GM18505 (cell line): ENCODE measurements around the gene BRINP1.

Experiments used
- ATAC-seq: cut with Tn5 transposase; IDR thresholded peaks from one replicate; pipeline ENCODE4 v1.9.1; 2021; ENCODE audit not compliant: unreplicated experiment
- POLR2A ChIP-seq: IDR thresholded peaks from 4 replicates; pipeline ENCODE4 v1.6.1; 2011; ENCODE audit warnings: borderline replicate concordance; ENCODE audit not compliant: insufficient read depth, insufficient read length; ENCODE audit errors: extremely low read depth

Gene BRINP1

GRCh38 chr9:119318371-119318770 is 50.9 kb downstream of the BRINP1 start:
- ATAC-seq = no peak
- TF ChIP-seq POLR2A = no peak

- TF ChIP-seq POLR2A = no peak
- ATAC-seq = no peak
Observed at GRCh38 chr9:119313846-119314245, 55.4 kb downstream of the BRINP1 start.

GRCh38 chr9:119310741-119311140 is 58.5 kb downstream of the BRINP1 start:
- no peak for TF ChIP-seq POLR2A
- no peak for ATAC-seq

GRCh38 chr9:119307471-119307870 is 61.8 kb downstream of the BRINP1 start:
- ATAC-seq = no peak
- TF ChIP-seq POLR2A = no peak

DNA sequence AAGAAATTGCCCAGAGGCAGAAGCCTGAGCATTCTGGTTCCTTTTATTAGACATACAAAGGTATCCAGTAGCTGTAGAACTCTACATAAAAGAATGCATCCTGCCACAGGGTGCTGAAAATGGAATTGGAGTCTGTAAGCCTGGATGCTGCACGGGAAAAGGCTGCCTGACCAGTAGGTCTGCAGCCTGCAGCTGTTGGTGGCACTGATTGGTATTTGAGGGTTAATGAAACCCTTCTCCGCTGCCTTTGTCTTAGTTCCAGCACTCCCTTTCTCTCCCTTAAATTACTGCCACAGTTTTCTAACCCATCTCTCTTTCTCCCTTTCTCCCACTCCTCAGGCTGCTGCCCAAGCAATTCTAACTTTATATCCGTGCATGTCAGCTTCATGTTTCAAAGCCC is 64.7 kb downstream of the BRINP1 start:
- no peak for ATAC-seq
- TF ChIP-seq POLR2A = no peak

- ATAC-seq = no peak
- TF ChIP-seq POLR2A = no peak
Observed at GRCh38 chr9:119302988-119303698, 66.1 kb downstream of the BRINP1 start.

DNA sequence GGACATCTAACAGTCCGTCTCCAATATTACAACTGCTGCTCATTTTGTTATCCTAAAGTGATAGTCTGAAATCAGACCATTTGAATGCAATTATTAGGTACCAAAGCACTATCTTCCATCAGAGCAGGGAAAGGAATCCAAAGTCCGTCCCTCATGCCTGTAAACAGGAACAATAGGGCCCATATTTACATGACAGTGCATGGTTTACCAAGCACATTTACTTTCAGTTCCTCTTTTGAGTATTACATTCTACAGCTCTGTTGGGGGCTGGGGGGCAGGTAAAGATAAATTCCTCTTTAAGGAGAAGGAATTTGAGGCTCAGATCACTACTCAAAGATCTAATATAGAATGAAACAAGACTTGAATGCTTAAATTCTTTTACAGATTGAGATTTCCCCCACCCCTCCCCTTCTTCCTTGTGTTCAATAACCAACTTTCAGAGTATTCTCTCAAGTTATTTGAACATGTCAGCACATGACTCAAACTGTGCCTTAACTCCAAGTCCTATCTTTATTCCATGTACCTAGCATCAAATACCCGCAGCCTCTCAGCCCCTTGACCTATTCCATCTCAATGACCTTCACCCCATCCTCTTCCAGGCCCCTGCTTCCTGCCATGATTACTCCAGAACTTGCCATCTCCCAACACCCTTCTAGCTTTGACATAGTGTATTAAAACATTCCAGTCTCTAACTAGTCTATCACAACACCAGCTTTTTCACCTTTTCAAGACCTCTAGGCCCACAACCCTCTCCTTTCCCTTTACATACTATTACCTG is 71.0 kb downstream of the BRINP1 start:
- TF ChIP-seq POLR2A = no peak
- peak; percentile 98 for ATAC-seq

GRCh38 chr9:119291554-119291953 is 77.7 kb downstream of the BRINP1 start:
- TF ChIP-seq POLR2A = no peak
- no peak for ATAC-seq

- ATAC-seq = peak; percentile 80
- no peak for TF ChIP-seq POLR2A
Observed at GRCh38 chr9:119289740-119290433, 79.3 kb downstream of the BRINP1 start.

GRCh38 chr9:119284587-119285337 is 84.5 kb downstream of the BRINP1 start:
- no peak for TF ChIP-seq POLR2A
- no peak for ATAC-seq

DNA sequence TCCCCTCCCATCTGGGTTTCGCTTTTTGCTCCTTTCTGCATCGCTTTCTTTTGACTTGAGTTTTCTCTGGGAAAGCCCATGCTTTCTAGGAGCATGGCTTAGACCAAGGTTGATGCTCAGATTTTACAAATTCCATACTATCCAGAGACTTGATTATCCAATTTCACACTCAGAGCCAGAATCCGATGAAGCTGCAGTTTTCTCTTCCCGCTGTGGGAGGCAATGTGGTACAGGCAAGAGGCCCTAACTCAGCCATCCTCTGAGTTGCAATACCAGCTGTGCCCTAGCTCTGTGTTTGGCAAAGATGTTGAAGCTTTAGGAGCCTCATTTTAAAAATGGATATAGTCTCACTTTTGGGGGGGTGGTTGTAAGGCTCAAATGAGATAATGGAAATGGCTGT is 85.1 kb downstream of the BRINP1 start:
- TF ChIP-seq POLR2A = no peak
- no peak for ATAC-seq

- no peak for ATAC-seq
- TF ChIP-seq POLR2A = no peak
Observed at GRCh38 chr9:119283078-119283794, 86.0 kb downstream of the BRINP1 start.
